OCI-LY3 (cell line): ENCODE data around the gene BAZ2B.

Source experiments
- H2AFZ ChIP-seq: fragments of 200-600, 300-600 bp; shearing (Covaris generic); 2 replicates; pipeline ENCODE4 v1.6.0; 2014; ENCODE audit warnings: antibody characterized with exemption, low read depth, low read length
- H3K27ac ChIP-seq: fragments of 200-600, 300-600 bp; sonication (generic); 2 replicates; pipeline ENCODE4 v1.5.1; 2014; ENCODE audit warnings: mild to moderate bottlenecking, low read length, moderate library complexity, mixed read lengths
- H3K27me3 ChIP-seq: fragments of 200-600, 300-600 bp; sonication (generic); 2 replicates; pipeline ENCODE4 v1.6.1; 2014; ENCODE audit warnings: low read depth, low read length, mixed read lengths
- H3K36me3 ChIP-seq: fragments of 200-600, 300-600 bp; sonication (generic); replicated peaks from 2 replicates; pipeline ENCODE3; 2014; ENCODE audit warnings: low read depth, low read length, mixed read lengths
- H3K4me1 ChIP-seq: fragments of 300-600, 200-600 bp; sonication (generic); 2 replicates; pipeline ENCODE4 v1.6.1; 2014; ENCODE audit warnings: low read length, mixed read lengths
- H3K4me2 ChIP-seq: fragments of 200-600, 300-600 bp; sonication (generic); 2 replicates; pipeline ENCODE4 v1.6.1; 2014; ENCODE audit warnings: low read length, mixed read lengths
- H3K4me3 ChIP-seq: fragments of 300-600, 200-600 bp; sonication (generic); 2 replicates; pipeline ENCODE4 v1.5.1; 2014; ENCODE audit warnings: antibody characterized with exemption, mild to moderate bottlenecking, low read length, moderate library complexity
- H3K79me2 ChIP-seq: fragments of 300-600, 200-600 bp; shearing (Covaris generic); 2 replicates; pipeline ENCODE4 v1.6.1; 2014; ENCODE audit warnings: mild to moderate bottlenecking, low read length, mixed read lengths
- H3K9ac ChIP-seq: fragments of 300-600, 200-600 bp; shearing (Covaris generic); 2 replicates; pipeline ENCODE4 v1.6.0; 2014; ENCODE audit warnings: mild to moderate bottlenecking, low read length, moderate library complexity
- H3K9me3 ChIP-seq: fragments of 200-600, 300-600 bp; shearing (Covaris generic); 2 replicates; pipeline ENCODE4 v1.6.1; 2014; ENCODE audit warnings: low read length, mixed read lengths; ENCODE audit not compliant: insufficient read depth
- H4K20me1 ChIP-seq: fragments of 200-600, 300-600 bp; sonication (generic); 2 replicates; pipeline ENCODE4 v1.6.1; 2016; ENCODE audit warnings: low read length, mixed read lengths; ENCODE audit not compliant: insufficient read depth
- CTCF ChIP-seq: fragments of 200-600, 300-600 bp; sonication (generic); IDR thresholded peaks from 2 replicates; pipeline ENCODE4 v1.5.1; 2014; ENCODE audit warnings: antibody characterized with exemption, low read length, low read depth
- EZH2phosphoT487 ChIP-seq: fragments of 200-600 bp; shearing (Covaris generic); IDR thresholded peaks from 2 replicates; pipeline ENCODE4 v1.6.1; 2018; ENCODE audit warnings: antibody characterized with exemption, mixed run types, low read depth

The BAZ2B gene

GRCh38 chr2:159622966-159623365 is 6.6 kb upstream of the BAZ2B start:
- no peaks in the 10 kb centered on the region for H4K20me1 ChIP-seq
- H3K4me2 ChIP-seq: no peak overlapping the region
- TF ChIP-seq CTCF (no peak), EZH2phosphoT487 (no peak)
- H3K4me3 ChIP-seq: no peak overlapping the region
- H3K9me3 ChIP-seq: no peaks in the 10 kb centered on the region
- H3K36me3 ChIP-seq: no peaks in the 10 kb centered on the region
- H3K79me2 ChIP-seq: no peaks in the 10 kb centered on the region
- no peak overlapping the region for H2AFZ ChIP-seq
- no peaks in the 10 kb centered on the region for H3K27me3 ChIP-seq
- H3K4me1 ChIP-seq: no peaks in the 10 kb centered on the region
- H3K27ac ChIP-seq: no peak overlapping the region
- H3K9ac ChIP-seq: no peak overlapping the region

- Histone ChIP-seq H3K27me3 (peaks cover 4% of the 10 kb centered on the region; the same call in 1 of the 2 replicates), H3K4me3 (no peak overlapping the region), H3K9ac (no peak overlapping the region), H3K4me2 (no peak overlapping the region), H3K9me3 (no peaks in the 10 kb centered on the region), H3K27ac (no peak overlapping the region), H3K79me2 (no peaks in the 10 kb centered on the region), H4K20me1 (no peaks in the 10 kb centered on the region), H2AFZ (no peak overlapping the region), H3K36me3 (no peaks in the 10 kb centered on the region), H3K4me1 (peaks cover 5% of the 10 kb centered on the region)
- no peak for TF ChIP-seq CTCF
- no peak for TF ChIP-seq EZH2phosphoT487
Observed at GRCh38 chr2:159620796-159621195, 4.4 kb upstream of the BAZ2B start.

GRCh38 chr2:159617646-159618045 is 1.3 kb upstream of the BAZ2B start:
- peaks cover 9% of the 10 kb centered on the region for H3K4me1 ChIP-seq
- H3K27me3 ChIP-seq: peaks cover 4% of the 10 kb centered on the region; the same call in 1 of the 2 replicates
- no peaks in the 10 kb centered on the region for H4K20me1 ChIP-seq
- H3K4me2 ChIP-seq: no peak overlapping the region
- H3K9me3 ChIP-seq: no peaks in the 10 kb centered on the region
- H3K27ac ChIP-seq: no peak overlapping the region
- TF ChIP-seq EZH2phosphoT487 (no peak), CTCF (no peak)
- no peak overlapping the region for H2AFZ ChIP-seq
- H3K79me2 ChIP-seq: no peaks in the 10 kb centered on the region
- H3K9ac ChIP-seq: no peak overlapping the region
- H3K36me3 ChIP-seq: no peaks in the 10 kb centered on the region
- no peak overlapping the region for H3K4me3 ChIP-seq

GRCh38 chr2:159617100-159617499 is 752 bp upstream of the BAZ2B start:
- Histone ChIP-seq H2AFZ (no peak overlapping the region), H3K9me3 (no peaks in the 10 kb centered on the region), H3K4me3 (peak overlapping the region; percentile 92; the same call in 1 of the 2 replicates), H3K27me3 (peaks cover 4% of the 10 kb centered on the region; the same call in 1 of the 2 replicates), H3K9ac (no peak overlapping the region), H3K4me1 (peaks cover 9% of the 10 kb centered on the region), H4K20me1 (no peaks in the 10 kb centered on the region), H3K36me3 (no peaks in the 10 kb centered on the region), H3K79me2 (no peaks in the 10 kb centered on the region), H3K27ac (no peak overlapping the region), H3K4me2 (peak overlapping the region; percentile 93)
- TF ChIP-seq CTCF (no peak), EZH2phosphoT487 (no peak)
